ENCODE measurements around the gene HDAC4.

GRCh38 chr2:239396881-239397681 is 3.7 kb downstream of the HDAC4 start:
- TF ChIP-seq CTCF (IDR thresholded peaks at IDR 0.05; ENCODE audit: low read length) (no peak), EZH2phosphoT487 (IDR thresholded peaks at IDR 0.05; ENCODE audit: low read length) (no peak)
